COR-L47 (cell line): ENCODE data around the gene TMEM272.

Experiments
- DNase-seq: peaks from one replicate; lab custom pipeline; 2025; lab: John Stamatoyannopoulos, UW

TMEM272 gene

GRCh38 chr13:51780099-51780498, 64.9 kb downstream of the TMEM272 start:
- no peak for DNase-seq

DNA sequence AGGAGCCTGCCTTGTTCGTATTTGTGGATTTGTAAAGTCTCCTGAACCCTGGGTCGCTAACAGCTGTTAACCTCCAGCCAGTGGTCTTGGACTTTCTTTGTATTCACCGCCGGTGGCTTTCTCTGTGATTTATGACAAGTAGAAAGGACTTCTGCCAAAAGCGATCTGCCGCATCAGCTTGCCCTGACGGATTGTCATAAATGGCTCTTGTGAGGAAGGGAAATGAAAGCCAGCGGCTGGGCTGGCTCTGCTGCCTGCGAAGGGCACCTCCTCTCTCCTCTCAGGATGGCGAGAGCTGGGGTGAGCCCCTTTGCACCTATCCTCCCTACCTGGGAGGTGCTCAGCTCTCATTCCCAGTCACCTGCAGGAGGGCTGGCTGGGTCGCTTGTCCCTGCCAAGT, 66.6 kb downstream of the TMEM272 start:
- DNase-seq, result no peak

- no peak for DNase-seq
Measured at GRCh38 chr13:51777921-51778320, 67.1 kb downstream of the TMEM272 start.

DNA sequence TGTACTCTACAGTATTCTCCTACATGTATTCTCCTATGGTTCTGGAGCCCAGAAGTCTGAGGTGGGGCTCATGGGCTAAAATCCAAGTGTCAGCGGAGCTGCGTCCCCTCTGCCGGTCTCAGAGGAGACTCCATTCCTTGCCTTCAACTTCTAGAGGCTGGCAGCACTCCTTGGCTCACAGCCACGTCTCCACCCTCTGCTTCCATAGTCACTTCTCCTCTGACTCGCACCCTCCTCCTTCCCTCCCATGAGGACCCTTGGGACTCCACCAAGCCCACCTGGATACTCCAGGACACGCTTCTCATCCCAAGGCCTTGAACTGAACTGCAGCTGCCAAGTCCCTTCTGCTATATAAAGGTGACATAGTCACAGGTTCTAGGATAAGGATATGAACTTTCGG, 68.8 kb downstream of the TMEM272 start:
- no peak for DNase-seq

DNA sequence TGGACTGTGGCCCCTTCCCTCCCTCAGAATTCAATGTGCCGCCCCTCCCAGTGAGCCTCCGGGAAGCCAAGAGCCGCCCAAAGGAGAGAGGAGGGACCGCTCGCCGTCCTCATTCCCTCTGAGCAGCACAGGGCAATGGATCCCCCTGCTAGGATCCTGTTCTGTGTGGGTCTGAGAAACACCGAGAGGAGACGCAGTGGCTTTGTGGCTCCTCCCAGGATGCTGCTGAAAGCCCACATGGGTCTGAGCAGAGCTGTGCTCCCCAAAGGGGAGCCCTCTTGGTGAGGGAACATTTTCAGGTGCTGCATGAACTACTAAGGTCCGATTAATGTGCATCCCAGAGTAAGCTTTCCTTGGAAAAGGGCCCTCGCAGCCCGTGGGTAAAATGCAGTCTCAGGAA, 71.5 kb downstream of the TMEM272 start:
- no peak for DNase-seq

DNA sequence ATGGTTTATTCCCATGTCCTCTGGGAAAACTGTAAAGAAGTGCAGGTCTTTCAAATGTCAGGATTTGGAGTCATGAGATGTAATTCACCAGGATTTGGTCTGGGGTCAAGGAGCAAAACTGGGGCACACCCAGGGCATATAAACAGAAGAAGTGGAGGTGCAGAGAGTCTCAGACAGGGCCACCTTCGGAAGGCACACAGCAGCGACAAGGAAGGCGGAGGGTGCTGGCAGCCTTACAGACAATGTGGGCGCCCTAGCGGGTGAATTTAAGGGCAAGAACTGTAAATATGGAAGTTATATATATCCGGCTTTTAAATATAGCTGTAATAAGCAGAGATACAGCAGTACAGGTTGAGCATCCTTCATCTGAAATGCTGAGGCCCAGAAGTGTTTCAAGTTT, 72.2 kb downstream of the TMEM272 start:
- DNase-seq, result no peak

DNA sequence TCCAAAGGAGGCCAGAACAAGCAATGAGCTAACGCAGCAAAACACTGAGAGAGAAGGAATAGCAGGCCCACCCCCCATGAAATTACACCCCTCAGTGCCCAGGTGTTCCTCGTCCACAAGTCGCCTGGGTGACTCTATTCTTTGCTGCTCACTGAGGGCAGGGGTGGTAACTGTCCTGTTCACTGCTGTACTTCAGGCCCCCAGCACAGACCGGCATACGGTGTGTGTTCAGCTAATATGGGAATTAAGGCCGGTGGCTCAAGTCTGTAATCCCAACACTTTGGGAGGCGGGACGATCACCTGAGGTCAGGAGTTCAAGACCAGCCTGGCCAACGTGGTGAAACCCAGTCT, 72.9 kb downstream of the TMEM272 start:
- no peak for DNase-seq

- no peak for DNase-seq
Measured at GRCh38 chr13:51771418-51772104, 73.4 kb downstream of the TMEM272 start.

- no peak for DNase-seq
Measured at GRCh38 chr13:51770681-51771417, 74.1 kb downstream of the TMEM272 start.

DNA sequence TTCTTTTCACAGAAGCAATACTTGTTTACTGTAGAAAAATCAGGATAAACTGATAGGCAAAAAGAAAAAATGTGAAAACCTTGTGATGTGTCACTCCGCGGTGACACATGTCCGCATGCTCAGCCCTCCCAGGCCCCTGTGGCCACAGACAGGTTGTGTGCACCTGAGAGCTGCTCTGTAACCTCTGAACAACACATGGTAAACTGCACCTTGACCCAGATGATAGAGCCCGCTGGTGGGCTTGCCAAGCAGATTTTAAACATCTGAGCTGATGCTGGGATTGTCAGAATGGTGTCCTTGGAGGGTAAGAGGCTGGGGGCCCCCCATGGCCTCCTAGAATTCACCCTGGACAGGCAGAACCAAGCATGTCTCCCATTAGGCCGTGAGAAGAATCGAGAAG, 74.8 kb downstream of the TMEM272 start:
- no peak for DNase-seq

- no peak for DNase-seq
Measured at GRCh38 chr13:51769455-51770127, 75.4 kb downstream of the TMEM272 start.

- DNase-seq, result no peak
Measured at GRCh38 chr13:51768976-51769375, 76.0 kb downstream of the TMEM272 start.

DNA sequence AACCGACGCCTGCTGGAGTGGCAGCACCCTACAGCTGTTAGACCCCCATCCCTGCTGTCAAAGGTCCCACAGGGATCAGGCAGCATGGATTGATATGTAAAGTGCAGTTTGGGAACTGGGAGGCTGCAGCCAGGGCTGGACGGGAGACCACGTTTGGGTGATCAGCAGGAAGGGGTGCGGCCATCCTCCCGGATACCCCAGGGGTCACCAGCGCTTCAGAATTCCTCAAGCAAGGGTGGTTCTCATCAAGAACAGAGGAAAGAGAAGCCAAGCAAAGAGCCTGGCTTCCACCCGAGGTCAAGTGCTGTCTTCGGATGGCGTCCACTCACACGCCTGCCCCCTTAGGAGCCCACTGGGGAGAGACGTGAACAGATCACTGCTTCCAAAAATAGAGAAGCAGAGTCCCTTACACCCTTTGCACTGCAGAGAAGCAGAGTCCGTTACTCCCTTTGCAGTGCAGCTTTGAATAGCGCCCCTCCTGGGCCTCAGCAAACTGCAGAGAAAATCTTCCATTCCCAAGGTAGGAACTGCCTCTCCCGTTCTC, 76.5 kb downstream of the TMEM272 start:
- no peak for DNase-seq

GRCh38 chr13:51767100-51767499, 77.9 kb downstream of the TMEM272 start:
- no peak for DNase-seq

- no peak for DNase-seq
Measured at GRCh38 chr13:51765142-51765515, 79.8 kb downstream of the TMEM272 start.

- peak; percentile 2 for DNase-seq
Measured at GRCh38 chr13:51764184-51765141, 80.5 kb downstream of the TMEM272 start.

- DNase-seq, result no peak
Measured at GRCh38 chr13:51763486-51763885, 81.5 kb downstream of the TMEM272 start.
